CD14-positive monocyte (primary cell): ENCODE data around the gene MTUS2. TPM values are rescaled to one million over a fixed set of nuclear protein-coding genes. Genes with fewer than 3 reads are reported as not detected.
"Not testable (repeated sequence)": the region's sequence is repeated elsewhere in the genome, so short reads cannot be mapped to it uniquely, and the experiment has no call there.

Experiments
- DNase-seq, 3 donors: peaks; one replicate each; pipeline ENCODE4 v3.0.0-alpha.2; 2011 to 2022
- H2AFZ ChIP-seq: 2 replicates; pipeline ENCODE4 v1.6.0; 2012; ENCODE audit warnings: mild to moderate bottlenecking, low read depth, low read length, inconsistent platforms; ENCODE audit not compliant: insufficient read depth, poor library complexity, severe bottlenecking
- H3K27ac ChIP-seq, 2 donors: 1 replicate in 1 of 2; 2 replicates in 1 of 2; pipeline ENCODE4 v1.5.1; 2012 to 2013; ENCODE audit warnings: low read length in 2 of 2, control low read depth in 1 of 2, inconsistent platforms in 1 of 2, low read depth in 1 of 2, mild to moderate bottlenecking in 1 of 2
- H3K27me3 ChIP-seq, 2 donors: one replicate each; pipeline versions ENCODE4 v1.6.0 to v1.6.1; 2011 to 2013; ENCODE audit warnings: low read length in 2 of 2; ENCODE audit not compliant: control insufficient read depth in 2 of 2, insufficient read depth in 2 of 2
- H3K36me3 ChIP-seq, 2 donors: replicated peaks in 1 of 2; 1 replicate in 1 of 2; 2 replicates in 1 of 2; pipeline versions ENCODE4 v1.5.1 to v1.6.1; 2012 to 2013; ENCODE audit warnings: low read length in 2 of 2, control low read depth in 1 of 2, inconsistent platforms in 1 of 2, mild to moderate bottlenecking in 1 of 2; ENCODE audit not compliant: insufficient read depth in 2 of 2, control insufficient read depth in 1 of 2
- H3K4me1 ChIP-seq, 2 donors: 1 replicate in 1 of 2; 2 replicates in 1 of 2; pipeline versions ENCODE4 v1.5.1 to v1.6.1; 2012 to 2013; ENCODE audit warnings: low read length in 2 of 2, control low read depth in 1 of 2, inconsistent platforms in 1 of 2, mild to moderate bottlenecking in 1 of 2, moderate library complexity in 1 of 2; ENCODE audit not compliant: insufficient read depth in 2 of 2, control insufficient read depth in 1 of 2
- H3K4me2 ChIP-seq: replicated peaks from 2 replicates; pipeline ENCODE3; 2012; ENCODE audit warnings: low read length, moderate library complexity, mild to moderate bottlenecking; ENCODE audit not compliant: poor library complexity, severe bottlenecking; ENCODE audit errors: extremely low read depth
- H3K4me3 ChIP-seq, 3 experiments: fragments of 200-600 bp in 1 of 3; sonication (generic) in 1 of 3; replicated peaks in 1 of 3; 1 replicate in 2 of 3; 2 replicates in 1 of 3; pipeline ENCODE4 v1.5.1; 2011 to 2013; ENCODE audit warnings: low read length in 3 of 3, mild to moderate bottlenecking in 3 of 3, control low read depth in 2 of 3, low read depth in 2 of 3, inconsistent platforms in 1 of 3, moderate library complexity in 1 of 3
- H3K79me2 ChIP-seq: 2 replicates; pipeline ENCODE4 v1.6.0; 2012; ENCODE audit warnings: mild to moderate bottlenecking, control low read depth, inconsistent platforms, low read length, moderate library complexity; ENCODE audit not compliant: insufficient read depth
- H3K9ac ChIP-seq: 2 replicates; pipeline ENCODE4 v1.6.0; 2017; ENCODE audit warnings: low read length, mild to moderate bottlenecking; ENCODE audit not compliant: insufficient read depth, poor library complexity, severe bottlenecking
- H3K9me3 ChIP-seq, 2 donors: replicated peaks in 1 of 2; 1 replicate in 1 of 2; 2 replicates in 1 of 2; pipeline versions ENCODE4 v1.5.1 to v1.6.1; 2012 to 2013; ENCODE audit warnings: low read length in 2 of 2, control low read depth in 1 of 2; ENCODE audit not compliant: control insufficient read depth in 1 of 2, insufficient read depth in 1 of 2
- H4K20me1 ChIP-seq: 2 replicates; pipeline ENCODE4 v1.6.0; 2012; ENCODE audit warnings: mild to moderate bottlenecking, low read length, control low read depth, moderate library complexity; ENCODE audit not compliant: insufficient read depth
- H3K27ac Mint-ChIP-seq, 7 donors: one replicate each; pipeline ENCODE4 v1.8.0; 2020; ENCODE audit warnings: mild to moderate bottlenecking in 7 of 7, mixed read lengths in 7 of 7, moderate library complexity in 6 of 7, inconsistent platforms in 2 of 7
- H3K27me3 Mint-ChIP-seq, 3 donors: one replicate each; pipeline ENCODE4 v1.8.0; 2021 to 2022; ENCODE audit warnings: low read depth in 3 of 3, mild to moderate bottlenecking in 3 of 3, mixed read lengths in 3 of 3, moderate library complexity in 3 of 3, inconsistent platforms in 1 of 3
- H3K36me3 Mint-ChIP-seq, 2 donors: one replicate each; pipeline ENCODE4 v1.8.0; 2020; ENCODE audit warnings: mixed read lengths in 2 of 2, inconsistent platforms in 1 of 2, mild to moderate bottlenecking in 1 of 2
- H3K4me1 Mint-ChIP-seq: one replicate; pipeline ENCODE4 v1.8.0; 2020; ENCODE audit warnings: mild to moderate bottlenecking, mixed read lengths
- H3K4me3 Mint-ChIP-seq, 2 donors: one replicate each; pipeline ENCODE4 v1.8.0; 2020; ENCODE audit warnings: mild to moderate bottlenecking in 2 of 2, mixed read lengths in 2 of 2, moderate library complexity in 1 of 2
- H3K9me3 Mint-ChIP-seq, 7 donors: one replicate each; pipeline ENCODE4 v1.8.0; 2020 to 2022; ENCODE audit warnings: mixed read lengths in 7 of 7, mild to moderate bottlenecking in 6 of 7, moderate library complexity in 6 of 7, inconsistent platforms in 2 of 7
- CTCF ChIP-seq: fragments of 200-600 bp; IDR thresholded peaks from one replicate; pipeline ENCODE4 v1.8.0; 2022; ENCODE audit warnings: antibody characterized with exemption, mild to moderate bottlenecking
- WGBS: methylation state at CpG from one replicate; pipeline ENCODE4 v1.1.5; 2013; ENCODE audit warnings: missing lambda C conversion rate; ENCODE audit not compliant: insufficient coverage; 5-methylcytosine and 5-hydroxymethylcytosine counted together
- intact Hi-C, 2 donors: fragments of 100-400 bp; cut with micrococcal nuclease; formaldehyde crosslinking; loops; one replicate each; pipeline versions ENCODE4 v1.15.0 to v1.15.1; 2023
- polyA plus RNA-seq, 3 donors: library from polyadenylated mRNA; depleted of rRNA in 1 of 3; unstranded in 2 of 3; stranded (reverse) in 1 of 3; fragments of 300-500 nt in 2 of 3; fragments of >200 nt in 1 of 3; fragmentation: Illumina TruSeq in 2 of 3; gene quantifications; 1 replicate in 2 of 3; 2 replicates in 1 of 3; pipeline ENCODE4 v1.2.3, GENCODE V29; 2012 to 2021

The MTUS2 gene
- polyA plus RNA-seq, 3 donors, result 0.04 TPM; not detected in 2

GRCh38 chr13:29384871-29385270, 564.7 kb downstream of the MTUS2 start:
- Mint-ChIP-seq H3K36me3 (no peaks in the 10 kb centered on the region), H3K4me3 (no peak overlapping the region), H3K9me3 (peaks cover 0 to 6% (median 2%) of the 10 kb centered on the region in 7 donors), H3K4me1 (no peaks in the 10 kb centered on the region), H3K27ac (no peak overlapping the region), H3K27me3 (peaks cover 0 to 4% (median 0%) of the 10 kb centered on the region in 3 donors)
- WGBS, result 100% methylated on average over 2 of the region's 4 CpGs
- Histone ChIP-seq H3K36me3 (no peaks in the 10 kb centered on the region), H2AFZ (no peak overlapping the region), H3K4me3 (no peak overlapping the region), H3K27ac (no peak overlapping the region), H3K79me2 (no peaks in the 10 kb centered on the region), H3K27me3 (no peaks in the 10 kb centered on the region), H4K20me1 (no peaks in the 10 kb centered on the region), H3K4me2 (no peak overlapping the region), H3K4me1 (no peaks in the 10 kb centered on the region), H3K9ac (no peak overlapping the region), H3K9me3 (peaks cover 0 to 2% of the 10 kb centered on the region in 2 donors)
- intact Hi-C loops, result no loop called here
- DNase-seq, result no peak
- TF ChIP-seq CTCF, result no peak

- no peaks in the 10 kb centered on the region for H3K36me3 Mint-ChIP-seq
- intact Hi-C loops, result no loop called here
- 67% methylated on average over 3 of the region's 3 CpGs for WGBS
- Histone ChIP-seq H3K9me3 (no peaks in the 10 kb centered on the region), H3K79me2 (no peaks in the 10 kb centered on the region), H4K20me1 (no peaks in the 10 kb centered on the region), H3K4me2 (no peak overlapping the region), H3K9ac (no peak overlapping the region), H2AFZ (no peak overlapping the region), H3K36me3 (no peaks in the 10 kb centered on the region), H3K4me3 (no peak overlapping the region), H3K4me1 (no peaks in the 10 kb centered on the region), H3K27me3 (no peaks in the 10 kb centered on the region), H3K27ac (no peak overlapping the region)
- no peak overlapping the region for H3K4me3 Mint-ChIP-seq
- H3K4me1 Mint-ChIP-seq, result no peaks in the 10 kb centered on the region
- H3K27me3 Mint-ChIP-seq, result peaks cover 0 to 3% (median 1%) of the 10 kb centered on the region in 3 donors
- no peak for TF ChIP-seq CTCF
- H3K9me3 Mint-ChIP-seq, result peaks cover 0 to 8% (median 0%) of the 10 kb centered on the region in 7 donors
- no peak for DNase-seq
- no peak overlapping the region for H3K27ac Mint-ChIP-seq
These were observed 566.1 kb downstream of the MTUS2 start for GRCh38 chr13:29386246-29386645.

GRCh38 chr13:29390598-29390997, 570.5 kb downstream of the MTUS2 start:
- H3K36me3 Mint-ChIP-seq, H3K9me3 ChIP-seq, DNase-seq, H3K4me3 ChIP-seq, H3K4me3 Mint-ChIP-seq, H4K20me1 ChIP-seq, H3K27me3 Mint-ChIP-seq, H3K4me1 Mint-ChIP-seq, H3K9ac ChIP-seq, intact Hi-C loops, H3K4me2 ChIP-seq, H3K36me3 ChIP-seq, H3K9me3 Mint-ChIP-seq, H3K27ac Mint-ChIP-seq, H3K4me1 ChIP-seq, H3K79me2 ChIP-seq, H3K27ac ChIP-seq, H3K27me3 ChIP-seq, H2AFZ ChIP-seq: not testable (repeated sequence)
- 90% methylated on average over 2 of the region's 9 CpGs for WGBS
